HL-60/S4 treated with retinoic acid at 250 ng/mL for 4 days and 3 days (cell line): ENCODE measurements around the gene CLCN3.
"Not testable (repeated sequence)": the region's sequence is repeated elsewhere in the genome, so short reads cannot be mapped to it uniquely, and the experiment has no call there.

Source experiments
- in situ Hi-C: fragments of 300-500 bp; cut with MboI; formaldehyde crosslinking; loops from 2 replicates; pipeline ENCODE4 v1.7.0; 2022; ENCODE audit warnings: low sequenced_read_pairs

CLCN3 gene

GRCh38 chr4:169650227-169650936, 30.0 kb downstream of the CLCN3 start:
- in situ Hi-C loops: no loop called here

- in situ Hi-C loops: no loop called here
These were observed 32.2 kb downstream of the CLCN3 start for GRCh38 chr4:169652535-169652934.

GRCh38 chr4:169655401-169655800, 35.0 kb downstream of the CLCN3 start:
- in situ Hi-C loops: no loop called here

GRCh38 chr4:169657470-169658107, 37.2 kb downstream of the CLCN3 start:
- in situ Hi-C loops: no loop called here

- in situ Hi-C loops: no loop called here
These were observed 37.8 kb downstream of the CLCN3 start for GRCh38 chr4:169658196-169658595.

GRCh38 chr4:169658975-169659715, 38.8 kb downstream of the CLCN3 start:
- in situ Hi-C loops: no loop called here

GRCh38 chr4:169659716-169660670, 39.6 kb downstream of the CLCN3 start:
- in situ Hi-C loops: no loop called here

- in situ Hi-C loops: no loop called here
These were observed 40.6 kb downstream of the CLCN3 start for GRCh38 chr4:169660929-169661328.

- in situ Hi-C loops: no loop called here
These were observed 41.4 kb downstream of the CLCN3 start for GRCh38 chr4:169661761-169662160.

- in situ Hi-C loops: no loop called here
These were observed 41.8 kb downstream of the CLCN3 start for GRCh38 chr4:169662206-169662605.

- in situ Hi-C loops: no loop called here
These were observed 43.0 kb downstream of the CLCN3 start for GRCh38 chr4:169663402-169663801.

GRCh38 chr4:169663831-169664230, 43.5 kb downstream of the CLCN3 start:
- in situ Hi-C loops: no loop called here

GRCh38 chr4:169664615-169665014, 44.2 kb downstream of the CLCN3 start:
- in situ Hi-C loops: no loop called here

- in situ Hi-C loops: no loop called here
These were observed 44.8 kb downstream of the CLCN3 start for GRCh38 chr4:169665046-169665737.

- in situ Hi-C loops: no loop called here
These were observed 47.8 kb downstream of the CLCN3 start for GRCh38 chr4:169668069-169668721.

GRCh38 chr4:169675825-169676224, 55.4 kb downstream of the CLCN3 start:
- in situ Hi-C loops: no loop called here

GRCh38 chr4:169677150-169677748, 56.9 kb downstream of the CLCN3 start:
- in situ Hi-C loops: no loop called here

GRCh38 chr4:169678486-169678885, 58.1 kb downstream of the CLCN3 start:
- in situ Hi-C loops: not testable (repeated sequence)

- in situ Hi-C loops: not testable (repeated sequence)
These were observed 58.7 kb downstream of the CLCN3 start for GRCh38 chr4:169678951-169679591.
